Superior temporal gyrus (tissue), 1 donor: ENCODE measurements around the gene EXOC3L4.
"Not testable (repeated sequence)": the region's sequence is repeated elsewhere in the genome, so short reads cannot be mapped to it uniquely, and the experiment has no call there.

ENCODE experiments used
- DNase-seq: peaks from one replicate; pipeline ENCODE4 v3.0.0-alpha.2; 2016; ENCODE audit errors: extremely low spot score

Gene EXOC3L4

GRCh38 chr14:103105580-103106150 lies 11.1 kb downstream of the EXOC3L4 start:
- no peak for DNase-seq

DNA sequence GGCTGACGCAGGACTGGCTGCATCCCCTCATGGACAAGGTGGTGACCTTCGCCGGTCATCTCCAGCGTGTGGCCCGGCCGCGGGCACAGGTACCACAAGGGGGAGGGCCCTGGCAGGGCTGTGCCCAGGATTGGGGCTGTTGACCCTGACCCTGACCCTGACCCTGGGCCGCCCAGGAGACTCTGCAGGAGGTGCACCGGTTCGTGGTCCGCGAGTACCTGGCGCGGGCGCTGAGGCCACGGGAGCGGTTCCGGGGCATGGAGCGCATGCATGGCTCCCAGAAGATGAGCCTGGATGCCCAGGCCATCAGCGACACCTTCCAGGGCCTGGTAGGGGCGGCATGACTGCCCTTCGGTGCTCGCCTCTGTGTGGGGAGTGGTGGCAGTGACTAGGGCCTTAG lies 12.9 kb downstream of the EXOC3L4 start:
- no peak for DNase-seq

DNA sequence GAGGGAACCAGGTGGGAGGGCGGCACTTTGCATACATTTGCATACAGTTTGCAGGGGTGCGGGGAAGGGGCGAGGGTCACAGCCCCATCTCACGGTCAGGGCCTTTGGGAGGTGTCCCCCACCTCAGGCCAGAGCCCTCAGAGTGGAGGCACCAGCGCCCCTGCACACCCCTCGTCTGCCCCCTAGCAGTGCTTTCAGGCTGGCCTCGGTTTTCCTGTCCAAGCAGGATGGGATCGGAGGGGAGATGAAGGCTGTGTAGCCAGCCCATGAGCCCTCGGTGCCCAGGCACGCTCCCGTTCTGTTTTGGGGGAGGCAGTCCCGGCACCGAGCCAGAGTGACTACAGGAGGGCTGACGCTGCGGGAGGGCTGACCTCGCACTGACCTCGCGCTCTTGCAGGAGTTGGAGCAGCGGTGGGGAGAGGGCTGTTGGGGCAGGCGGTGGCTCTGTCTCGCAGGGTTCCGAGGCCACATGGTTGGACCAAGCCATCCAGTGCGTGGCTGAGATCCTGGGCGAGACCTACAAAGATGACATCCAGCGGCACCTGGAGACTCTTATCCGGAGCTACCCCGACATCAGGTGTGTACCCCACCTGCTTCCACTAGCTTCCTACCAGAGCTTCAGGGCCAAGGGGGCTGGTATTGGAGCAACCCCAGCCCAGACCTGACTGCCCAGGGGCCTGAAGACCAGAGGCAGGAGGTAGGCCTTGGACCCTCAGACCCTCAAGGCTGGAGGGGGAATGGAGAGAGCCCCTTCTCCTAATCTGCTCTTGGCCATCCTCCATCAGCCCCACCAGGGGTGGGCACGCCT lies 13.6 kb downstream of the EXOC3L4 start:
- no peak for DNase-seq

DNA sequence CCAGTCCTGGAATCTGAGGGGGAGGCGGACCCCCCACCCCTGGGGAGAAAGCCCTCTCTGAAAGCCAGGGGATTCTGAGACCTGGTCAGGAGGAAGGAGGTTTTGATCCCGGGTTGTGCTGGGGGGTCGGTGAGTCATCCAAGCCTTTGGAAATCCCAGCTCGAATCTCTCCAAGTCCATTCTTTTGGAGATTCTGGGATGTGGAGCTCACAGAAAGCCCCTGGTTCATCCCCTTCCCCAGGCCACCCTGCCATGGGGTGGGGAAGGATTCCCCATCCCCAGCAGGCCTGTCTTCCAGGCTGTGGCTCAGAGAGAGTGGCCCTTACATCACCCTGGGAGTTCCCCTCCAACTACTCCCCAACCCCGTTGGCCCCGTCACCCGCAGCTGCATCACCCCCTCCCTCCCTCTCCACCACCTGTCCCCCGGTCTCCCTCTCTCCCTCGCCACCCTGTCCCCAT lies 14.3 kb downstream of the EXOC3L4 start:
- no peak for DNase-seq

- DNase-seq: no peak
Observed at GRCh38 chr14:103109535-103110441, 15.3 kb downstream of the EXOC3L4 start.

DNA sequence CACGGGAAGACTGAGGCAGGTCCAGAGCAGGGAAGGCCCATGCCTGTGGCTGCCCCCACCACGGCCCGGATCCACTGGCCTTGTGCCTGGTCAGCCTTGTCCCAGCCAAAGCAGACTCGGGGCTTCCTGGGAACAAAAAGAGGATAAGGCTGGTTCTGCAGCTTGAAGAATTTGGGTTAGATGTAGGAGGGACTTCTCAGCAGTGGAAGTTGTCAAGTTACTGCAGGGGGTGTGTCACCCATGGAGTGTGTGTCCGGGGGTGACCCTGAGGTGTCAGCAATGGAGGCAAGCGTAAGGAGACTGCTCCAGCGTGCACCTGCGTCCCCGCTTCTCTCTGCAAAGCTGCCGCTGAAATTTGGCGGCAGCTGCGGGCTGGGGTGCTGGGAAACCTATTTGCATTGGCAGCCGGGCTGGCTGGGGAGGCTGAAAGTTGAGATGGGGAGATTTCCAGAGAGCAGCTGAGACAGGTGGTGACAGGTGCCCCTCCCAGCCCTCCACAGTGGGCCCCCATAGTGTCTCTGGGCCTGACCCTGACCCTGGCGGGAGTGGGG lies 16.2 kb downstream of the EXOC3L4 start:
- no peak for DNase-seq

GRCh38 chr14:103111232-103111868 lies 16.8 kb downstream of the EXOC3L4 start:
- DNase-seq: no peak

DNA sequence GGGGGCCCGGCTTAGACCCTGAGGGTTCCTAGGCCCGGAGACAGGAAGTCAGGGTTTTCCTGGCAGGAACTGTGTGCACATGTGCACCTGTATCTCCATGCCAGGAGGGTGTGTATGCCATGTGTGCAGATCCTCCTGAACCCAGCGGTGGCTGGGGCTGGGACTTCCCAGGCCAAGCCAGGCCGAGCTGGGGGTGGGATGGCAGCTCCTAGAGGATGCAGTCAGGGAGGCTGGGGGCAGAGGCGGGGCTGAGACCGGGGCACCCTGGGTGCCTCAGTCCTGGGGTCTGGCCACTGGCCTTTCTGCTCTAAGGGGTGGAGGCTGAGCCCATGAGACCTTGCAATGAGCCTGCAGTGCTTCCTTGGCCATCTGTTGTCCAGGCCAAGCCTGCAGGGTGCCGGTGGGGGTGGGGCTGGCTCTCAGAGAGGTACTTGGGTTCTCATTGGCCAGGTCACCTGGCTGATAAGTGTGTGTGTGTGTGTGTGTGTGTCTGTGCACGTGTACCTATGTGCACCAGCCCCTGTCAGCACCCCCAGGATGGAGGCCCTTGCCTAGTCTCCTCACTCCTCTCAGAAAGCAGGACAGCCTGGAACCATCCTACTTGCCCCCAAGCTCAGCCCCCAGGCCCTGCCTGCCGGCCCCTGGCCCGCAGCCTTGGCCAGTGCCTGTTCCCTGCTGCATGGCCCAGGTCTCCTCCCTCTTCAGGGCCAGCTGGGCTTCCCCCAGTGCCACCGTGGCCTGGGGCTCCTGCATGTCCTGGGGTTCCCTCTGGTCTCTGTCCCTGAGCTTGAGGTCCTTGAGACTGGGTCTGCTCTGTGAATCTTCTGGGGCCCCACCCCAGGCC lies 18.1 kb downstream of the EXOC3L4 start:
- no peak for DNase-seq

DNA sequence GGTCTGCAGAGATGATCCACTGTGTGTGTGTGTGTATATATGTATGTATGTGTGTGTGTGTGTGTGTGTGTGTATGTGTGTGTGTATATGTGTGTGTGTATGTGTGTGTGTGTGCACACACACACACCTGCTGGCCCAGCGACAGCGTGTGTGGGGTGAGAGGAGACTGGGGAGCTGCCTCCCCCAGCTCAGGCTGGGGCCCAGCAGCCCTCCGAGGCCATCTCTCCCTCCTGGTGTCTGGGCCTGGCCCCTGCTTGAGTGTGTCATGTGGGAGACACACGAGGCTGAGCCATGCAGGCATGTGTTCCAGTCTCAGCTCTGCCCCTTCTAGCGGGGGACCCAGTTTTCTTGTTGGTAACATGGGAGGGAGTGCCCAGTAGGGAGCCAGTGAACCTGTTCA lies 18.8 kb downstream of the EXOC3L4 start:
- DNase-seq: no peak

DNA sequence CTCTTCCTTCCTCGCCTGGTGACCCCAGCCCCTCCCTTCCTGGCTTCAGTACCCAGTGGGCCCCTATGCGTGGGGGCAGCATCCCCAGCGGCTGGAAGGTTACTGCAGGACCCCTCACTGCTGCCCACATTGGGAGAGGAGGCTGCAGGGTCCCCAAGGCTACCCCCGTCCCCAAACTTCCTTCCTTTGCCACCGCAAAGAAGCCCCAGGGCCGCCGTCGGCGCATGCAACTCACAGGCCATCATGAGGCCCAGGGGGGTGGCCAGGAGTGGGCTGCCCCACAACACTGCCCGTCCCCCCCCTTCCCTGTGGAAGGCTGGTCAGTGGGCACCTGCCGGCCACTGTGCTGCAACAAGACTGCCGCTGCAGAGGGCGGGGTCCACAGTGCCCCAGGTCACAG lies 19.2 kb downstream of the EXOC3L4 start:
- no peak for DNase-seq

- DNase-seq: not testable (repeated sequence)
Observed at GRCh38 chr14:103115086-103115679, 20.7 kb downstream of the EXOC3L4 start.

DNA sequence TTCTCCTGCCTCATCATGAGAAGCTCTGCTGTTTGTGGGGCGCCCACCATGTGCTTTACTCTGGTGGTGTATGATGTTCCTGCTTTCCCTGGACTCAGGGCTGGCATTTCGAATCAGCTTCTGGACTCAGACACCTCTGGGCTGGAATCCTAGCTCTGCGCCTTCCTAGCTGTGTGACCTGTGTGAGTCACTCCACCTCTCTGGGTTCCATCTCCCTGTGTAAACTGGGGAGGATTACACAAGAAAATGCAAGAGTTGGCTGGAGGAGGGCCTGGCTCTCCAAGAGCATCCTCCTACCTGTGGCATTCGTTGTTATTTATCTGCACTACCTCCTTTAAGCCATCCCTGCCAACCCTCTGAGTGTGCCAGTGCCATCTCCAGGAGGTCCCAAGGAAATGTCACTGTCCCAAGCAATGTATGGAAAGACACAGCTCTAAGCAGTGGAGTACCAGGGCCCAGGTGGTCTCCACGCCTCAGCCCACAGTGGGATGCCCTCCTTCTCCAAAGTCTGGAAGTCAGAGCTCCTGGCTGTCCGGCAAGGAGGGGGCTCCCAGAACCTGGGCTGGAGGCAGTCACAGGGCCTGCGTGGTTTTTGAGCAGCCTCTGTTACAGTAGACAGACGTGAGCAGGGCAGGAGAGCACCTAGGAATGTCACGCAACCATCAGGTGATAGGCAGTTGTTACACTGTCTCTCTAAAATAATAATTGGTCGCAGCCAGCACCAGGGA lies 21.5 kb downstream of the EXOC3L4 start:
- DNase-seq: no peak

- DNase-seq: no peak
Observed at GRCh38 chr14:103116636-103117035, 22.1 kb downstream of the EXOC3L4 start.

DNA sequence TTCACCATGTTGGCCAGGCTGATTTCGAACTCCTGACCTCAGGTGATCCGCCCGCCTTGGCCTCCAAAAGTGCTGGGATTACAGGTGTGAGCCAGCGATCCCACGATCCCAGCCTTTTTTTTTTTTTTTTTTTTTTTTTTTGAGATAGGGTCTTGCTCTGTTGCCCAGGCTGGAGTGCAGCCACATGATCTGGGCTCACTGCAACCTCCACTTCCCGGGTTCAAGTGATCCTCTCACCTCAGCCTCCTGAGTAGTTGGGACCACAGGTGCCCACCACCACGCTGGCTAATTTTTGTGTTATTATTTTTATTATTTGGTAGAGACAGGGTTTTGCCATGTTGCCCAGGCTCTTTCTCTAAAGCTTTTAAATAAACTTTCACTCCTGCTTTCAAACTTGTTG lies 23.0 kb downstream of the EXOC3L4 start:
- not testable (repeated sequence) for DNase-seq

DNA sequence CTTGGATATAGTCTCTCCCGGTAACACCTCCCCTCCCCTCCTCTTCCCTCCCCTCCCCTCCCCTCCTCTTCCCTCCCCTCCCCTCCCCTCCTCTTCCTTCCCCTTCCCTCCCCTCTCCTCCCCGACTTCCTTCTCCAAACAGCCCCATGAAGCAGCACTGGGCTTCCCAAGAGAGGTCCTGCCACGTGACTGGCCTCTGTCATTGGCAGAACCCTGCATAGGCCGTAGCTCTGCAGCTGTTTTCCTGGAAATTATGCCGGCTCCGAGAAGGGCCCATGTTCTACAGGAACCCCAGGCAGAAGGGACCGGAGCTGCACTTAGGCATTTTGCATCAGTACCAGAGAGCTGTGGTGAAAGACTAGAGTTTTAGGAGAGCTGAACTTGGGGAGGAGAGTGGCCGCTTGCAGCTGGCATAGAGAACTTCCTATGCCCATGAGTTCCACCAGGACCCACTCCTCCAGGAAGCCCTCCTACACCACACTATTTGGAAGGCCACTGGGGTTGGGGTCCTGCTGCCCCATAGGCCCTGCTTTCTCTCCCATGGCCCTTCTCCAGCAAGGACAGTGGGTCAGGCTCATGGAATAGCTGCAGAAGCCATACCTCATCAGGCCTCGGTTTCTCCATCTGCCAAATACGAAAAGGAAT lies 23.6 kb downstream of the EXOC3L4 start:
- DNase-seq: no peak

DNA sequence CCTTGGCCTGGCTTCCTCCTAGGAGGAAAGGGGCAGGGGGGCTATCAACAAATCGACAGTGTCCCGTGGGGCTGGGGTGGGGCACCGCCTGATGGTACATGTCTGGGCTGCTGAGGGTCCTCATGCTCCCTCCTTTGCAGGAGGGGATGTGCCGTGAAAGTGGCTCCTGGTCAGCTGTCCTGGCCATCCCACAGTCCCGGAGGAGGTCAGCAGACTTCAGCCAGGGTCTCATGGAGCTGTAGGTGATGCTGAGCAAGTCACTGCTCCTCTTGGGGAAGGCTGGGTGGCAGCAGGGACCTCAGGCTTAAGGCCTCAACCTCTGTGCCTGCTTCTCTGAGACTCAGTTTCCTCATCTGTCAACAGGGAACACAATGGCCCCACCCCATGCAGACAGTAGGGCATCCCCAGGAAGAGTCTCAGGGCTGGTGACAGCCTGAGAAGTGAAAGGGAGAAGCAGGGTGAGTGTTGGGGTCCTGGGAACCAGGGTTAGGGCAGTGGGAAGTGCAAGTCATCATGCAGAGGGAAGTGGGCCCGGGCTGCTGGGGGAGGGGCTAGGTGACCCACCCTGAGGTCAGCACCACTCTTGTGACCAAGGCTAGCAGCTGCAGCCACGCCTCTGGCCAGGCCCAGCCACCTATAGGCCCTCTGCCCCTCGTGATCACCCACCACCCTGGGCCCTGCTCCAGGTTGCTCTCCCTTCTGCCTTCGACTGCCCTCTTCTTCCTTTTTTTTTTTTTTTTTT lies 24.3 kb downstream of the EXOC3L4 start:
- DNase-seq: no peak

- DNase-seq: not testable (repeated sequence)
Observed at GRCh38 chr14:103119527-103119926, 25.0 kb downstream of the EXOC3L4 start.

GRCh38 chr14:103121121-103121845 lies 26.8 kb downstream of the EXOC3L4 start:
- DNase-seq: no peak
